Right renal cortex interstitium (tissue), 3 donors: ENCODE measurements around the gene SLC6A6. TPM values are rescaled to one million over a fixed set of nuclear protein-coding genes. Genes with fewer than 3 reads are reported as not detected.

Experiments
- DNase-seq, 3 donors: peaks; one replicate each; pipeline ENCODE4 v3.0.0-alpha.2; 2013; ENCODE audit warnings: low read depth in 3 of 3, low spot score in 2 of 3
- polyA plus RNA-seq, 3 donors: library from polyadenylated mRNA; unstranded; fragments of 120-200 nt; gene quantifications; one replicate each; pipeline ENCODE4 v1.2.1, GENCODE V29; 2013; ENCODE audit not compliant: insufficient read length in 3 of 3

The SLC6A6 gene
- polyA plus RNA-seq, 3 donors, result 16.8 to 18.1 (median 17.1) TPM

GRCh38 chr3:14415501-14415900 lies 13.1 kb downstream of the SLC6A6 start:
- DNase-seq, result no peak

GRCh38 chr3:14416453-14416852 lies 14.0 kb downstream of the SLC6A6 start:
- DNase-seq, result no peak

GRCh38 chr3:14418296-14419250 lies 16.2 kb downstream of the SLC6A6 start:
- DNase-seq, result no peak

GRCh38 chr3:14422016-14422963 lies 19.9 kb downstream of the SLC6A6 start:
- no peak for DNase-seq

GRCh38 chr3:14423197-14423743 lies 20.9 kb downstream of the SLC6A6 start:
- DNase-seq, result no peak

- DNase-seq, result no peak
Observed at GRCh38 chr3:14423963-14424362, 21.6 kb downstream of the SLC6A6 start.

GRCh38 chr3:14424711-14425580 lies 22.5 kb downstream of the SLC6A6 start:
- no peak for DNase-seq

- no peak for DNase-seq
Observed at GRCh38 chr3:14425581-14426304, 23.3 kb downstream of the SLC6A6 start.

- no peak for DNase-seq
Observed at GRCh38 chr3:14426305-14426620, 23.9 kb downstream of the SLC6A6 start.

GRCh38 chr3:14428087-14429033 lies 26.0 kb downstream of the SLC6A6 start:
- DNase-seq, result no peak

- DNase-seq, result no peak
Observed at GRCh38 chr3:14429237-14429636, 26.8 kb downstream of the SLC6A6 start.

- no peak for DNase-seq
Observed at GRCh38 chr3:14429640-14430039, 27.2 kb downstream of the SLC6A6 start.

- no peak for DNase-seq
Observed at GRCh38 chr3:14430053-14430452, 27.6 kb downstream of the SLC6A6 start.

- DNase-seq, result no peak
Observed at GRCh38 chr3:14430706-14431451, 28.5 kb downstream of the SLC6A6 start.

GRCh38 chr3:14431452-14431916 lies 29.1 kb downstream of the SLC6A6 start:
- DNase-seq, result no peak

GRCh38 chr3:14431917-14432834 lies 29.8 kb downstream of the SLC6A6 start:
- no peak for DNase-seq

GRCh38 chr3:14433106-14433505 lies 30.7 kb downstream of the SLC6A6 start:
- DNase-seq, result no peak
